Measurements from ENCODE around the gene CEACAM16. TPM values are rescaled to one million over a fixed set of nuclear protein-coding genes. Genes with fewer than 3 reads are reported as not detected.
A peak's percentile ranks its signal among the peaks of the same experiment; 100 is the strongest.

CEACAM16 gene
- total and polyA plus RNA-seq, 9 of the 15 experiments (the other 6 are each of a cell fraction or from before 2014, with no cell fraction given): not detected

GRCh38 chr19:44661205-44661604, 37.7 kb upstream of the CEACAM16 start:
- Histone ChIP-seq H3K9ac (ENCODE audit: insufficient read depth in 1 of 2, low read depth in 2 of 2, low read length in 2 of 2) (peak overlapping the region in 1 of 2 experiments; percentile 3; a peak in 1 of 4 replicates), H3K9me1 (ENCODE audit: control insufficient read depth, insufficient read depth, low read length) (no peaks in the 10 kb centered on the region), H3K27ac (ENCODE audit: extremely low read depth, low read depth, low read length) (no peak overlapping the region), H2AFZ (ENCODE audit: low read depth, low read length) (no peak overlapping the region), H4K20me1 (replicated peaks; ENCODE audit: control insufficient read depth, insufficient read depth, low read length) (no peaks in the 10 kb centered on the region), H3K4me3 (no peak overlapping the region), H3K79me2 (ENCODE audit: control insufficient read depth, insufficient read depth, low read length) (no peaks in the 10 kb centered on the region), H3K4me1 (replicated peaks in 1 of 2; ENCODE audit: control insufficient read depth in 2 of 2, insufficient read depth in 2 of 2, low read length in 2 of 2) (peaks cover 0 to 9% of the 10 kb centered on the region in 2 experiments), H3K4me2 (ENCODE audit: insufficient read depth, low read length) (no peak overlapping the region), H3K27me3 (ENCODE audit: control insufficient read depth in 2 of 2, insufficient read depth in 2 of 2, low read length in 2 of 2) (no peaks in the 10 kb centered on the region), H3K9me3 (replicated peaks; ENCODE audit: control insufficient read depth, insufficient read depth, low read depth, low read length) (no peaks in the 10 kb centered on the region), H3K36me3 (ENCODE audit: control insufficient read depth, insufficient read depth, low read length) (peaks cover 22% of the 10 kb centered on the region; the same call in 2 of the 3 replicates)
- no peak for TF ChIP-seq EP400 (IDR thresholded peaks at IDR 0.05)
- no peak for TF ChIP-seq KLF16 (IDR thresholded peaks at IDR 0.05)
- TF ChIP-seq ZKSCAN8 (CRISPR knock-in tag; IDR thresholded peaks at IDR 0.05): no peak
- TF ChIP-seq TCFL5 (CRISPR knock-in tag; conservative IDR thresholded peaks at IDR 0.05): no peak
- TF ChIP-seq THAP12 (CRISPR knock-in tag; IDR thresholded peaks at IDR 0.05): no peak
- no peak for TF ChIP-seq STAT5A (IDR thresholded peaks at IDR 0.05; ENCODE audit: borderline replicate concordance, low read length)
- TF ChIP-seq HNRNPH1 (optimal IDR thresholded peaks at IDR 0.05; ENCODE audit: low read depth, low read length): no peak
- no peak for TF ChIP-seq RCOR1 (IDR thresholded peaks at IDR 0.05; ENCODE audit: borderline replicate concordance in 1 of 2, low read depth in 2 of 2, low read length in 2 of 2)
- TF ChIP-seq PRMT5 (CRISPR knock-in tag; IDR thresholded peaks at IDR 0.05): no peak
- TF ChIP-seq NR2C2 (CRISPR knock-in tag; IDR thresholded peaks at IDR 0.05): no peak
- no peak for TF ChIP-seq NR2C2 (tag; IDR thresholded peaks at IDR 0.05)
- no peak for TF ChIP-seq SIN3B (IDR thresholded peaks at IDR 0.05; ENCODE audit: low read depth)
- TF ChIP-seq FOXJ2 (tag; IDR thresholded peaks at IDR 0.05): no peak
- TF ChIP-seq PHF21A (IDR thresholded peaks at IDR 0.05; ENCODE audit: borderline replicate concordance, low read depth): no peak
- TF ChIP-seq ESRRB (CRISPR knock-in tag; IDR thresholded peaks at IDR 0.05; ENCODE audit: borderline replicate concordance): no peak
- TF ChIP-seq ZNF57 (CRISPR knock-in tag; IDR thresholded peaks at IDR 0.05): no peak
- no peak for TF ChIP-seq POLR2B (IDR thresholded peaks at IDR 0.05; ENCODE audit: low read depth, partially characterized antibody)
- TF ChIP-seq MYC (IDR thresholded peaks at IDR 0.05; ENCODE audit: low read depth, low read length): no peak
- TF ChIP-seq MYC (CRISPR knock-in tag; IDR thresholded peaks at IDR 0.05; ENCODE audit: borderline replicate concordance, low read depth): no peak
- POLR2A ChIA-PET: interaction anchor here (1.0 to 1.2 kb wide), 3 partner anchors 13 to 84 kb away, joined by 3 read pairs; no protein-coding TSS in a partner anchor
- FAIRE-seq (no peak), DNase-seq (ENCODE audit: extremely low read depth in 1 of 4, low spot score in 3 of 4) (no peak), ATAC-seq (no peak)
- WGBS (ENCODE audit: insufficient coverage, low coverage, missing lambda C conversion rate): 77% methylated on average over 9 of the region's 11 CpGs
- CTCF ChIA-PET (ENCODE audit: low intra/inter-chr PET ratio): interaction anchor here (0.6 kb wide), 1 partner anchor 102 kb away, joined by 3 read pairs; no protein-coding TSS in a partner anchor
- intact Hi-C loops (cut with micrococcal nuclease) (no loop called here), in situ Hi-C loops (cut with MboI) (no loop called here)
- BruUV-seq (replicated peaks): no TSS peak
